ENCODE results near the gene RAD51B.

- TF ChIP-seq CTCF (IDR thresholded peaks at IDR 0.05; ENCODE audit: poor library complexity), result no peak
- no peak for TF ChIP-seq EZH2 (IDR thresholded peaks at IDR 0.05; ENCODE audit: borderline replicate concordance)
Measured at GRCh38 chr14:68166731-68167382, 347.3 kb downstream of the RAD51B start.

Data from hepatocyte (in vitro differentiated cells).